Hepatocyte (in vitro differentiated cells): ENCODE measurements around the gene OR2Y1.

Source experiments
- CTCF ChIP-seq: fragments of 200-600 bp; sonication (generic); IDR thresholded peaks from 2 replicates; pipeline ENCODE4 v1.5.1; 2016; ENCODE audit warnings: antibody characterized with exemption, mild to moderate bottlenecking; ENCODE audit not compliant: poor library complexity
- EZH2 ChIP-seq: fragments of 200-600 bp; sonication (generic); IDR thresholded peaks from 2 replicates; pipeline ENCODE4 v1.6.1; 2016; ENCODE audit warnings: antibody characterized with exemption, mild to moderate bottlenecking, borderline replicate concordance
- EZH2phosphoT487 ChIP-seq: fragments of 200-600 bp; sonication (generic); IDR thresholded peaks from one replicate; pipeline ENCODE4 v1.6.1; 2018; ENCODE audit warnings: antibody characterized with exemption, mild to moderate bottlenecking, low read depth, moderate library complexity; ENCODE audit not compliant: unreplicated experiment, severe bottlenecking

GRCh38 chr5:180771839-180772238 lies 32.0 kb upstream of the OR2Y1 start:
- no peak for TF ChIP-seq CTCF
- no peak for TF ChIP-seq EZH2
- TF ChIP-seq EZH2phosphoT487: no peak
